ENCODE results near the gene CAB39. TPM values are rescaled to one million over a fixed set of nuclear protein-coding genes. Genes with fewer than 3 reads are reported as not detected.
A peak's percentile ranks its signal among the peaks of the same experiment; 100 is the strongest.

Gene CAB39
- total and polyA plus RNA-seq, 2 donors from 2014 or later = 39.1 to 77.6 TPM

DNA sequence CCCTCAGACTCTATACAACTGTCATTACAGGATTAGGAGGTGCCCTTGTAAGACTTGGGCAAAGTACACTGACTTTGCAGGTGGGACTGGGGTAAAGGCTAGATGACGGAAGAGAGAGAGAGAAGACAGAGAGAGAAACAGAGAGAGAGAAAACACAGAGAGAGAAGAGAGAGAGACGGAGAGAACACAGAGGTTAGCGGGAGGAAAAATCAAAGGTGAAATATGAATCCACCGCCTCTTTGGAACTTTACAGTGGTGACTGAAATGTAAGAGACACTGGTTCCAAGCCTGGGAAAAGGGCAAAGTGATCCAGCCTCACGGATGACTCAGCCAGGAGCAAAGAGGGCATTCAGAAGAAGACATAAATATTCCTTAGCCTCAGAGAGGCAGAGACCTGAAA is 25.1 kb upstream of the CAB39 start:
- H3K27ac ChIP-seq (ENCODE audit: low read depth in 2 of 2, low read length in 2 of 2) = no peak overlapping the region
- H3K4me1 ChIP-seq (ENCODE audit: control insufficient read depth in 2 of 3, insufficient read depth in 2 of 3, low read depth in 1 of 3, low read length in 3 of 3) = no peaks in the 10 kb centered on the region
- FAIRE-seq (no peak), DNase-seq (no peak)
- TF ChIP-seq, protein P1, sequence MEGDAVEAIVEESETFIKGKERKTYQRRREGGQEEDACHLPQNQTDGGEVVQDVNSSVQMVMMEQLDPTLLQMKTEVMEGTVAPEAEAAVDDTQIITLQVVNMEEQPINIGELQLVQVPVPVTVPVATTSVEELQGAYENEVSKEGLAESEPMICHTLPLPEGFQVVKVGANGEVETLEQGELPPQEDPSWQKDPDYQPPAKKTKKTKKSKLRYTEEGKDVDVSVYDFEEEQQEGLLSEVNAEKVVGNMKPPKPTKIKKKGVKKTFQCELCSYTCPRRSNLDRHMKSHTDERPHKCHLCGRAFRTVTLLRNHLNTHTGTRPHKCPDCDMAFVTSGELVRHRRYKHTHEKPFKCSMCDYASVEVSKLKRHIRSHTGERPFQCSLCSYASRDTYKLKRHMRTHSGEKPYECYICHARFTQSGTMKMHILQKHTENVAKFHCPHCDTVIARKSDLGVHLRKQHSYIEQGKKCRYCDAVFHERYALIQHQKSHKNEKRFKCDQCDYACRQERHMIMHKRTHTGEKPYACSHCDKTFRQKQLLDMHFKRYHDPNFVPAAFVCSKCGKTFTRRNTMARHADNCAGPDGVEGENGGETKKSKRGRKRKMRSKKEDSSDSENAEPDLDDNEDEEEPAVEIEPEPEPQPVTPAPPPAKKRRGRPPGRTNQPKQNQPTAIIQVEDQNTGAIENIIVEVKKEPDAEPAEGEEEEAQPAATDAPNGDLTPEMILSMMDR (IDR thresholded peaks at IDR 0.05; ENCODE audit: borderline replicate concordance, extremely low read depth, insufficient read depth) = no peak
- H3K9me3 ChIP-seq (ENCODE audit: control insufficient read depth in 2 of 3, insufficient read depth in 1 of 3, low read length in 3 of 3) = no peaks in the 10 kb centered on the region
- no peaks in the 10 kb centered on the region for H3K36me3 ChIP-seq (ENCODE audit: control insufficient read depth in 2 of 3, insufficient read depth in 3 of 3, low read length in 3 of 3)
- no peak overlapping the region for H3K9ac ChIP-seq (ENCODE audit: low read length in 3 of 3)
- intact Hi-C loops (cut with DNase I) = no loop called here
- no peak overlapping the region for H3K4me3 ChIP-seq (ENCODE audit: low read length in 3 of 3)
- no peaks in the 10 kb centered on the region for H3K27me3 ChIP-seq (ENCODE audit: control insufficient read depth, insufficient read depth, low read length)

DNA sequence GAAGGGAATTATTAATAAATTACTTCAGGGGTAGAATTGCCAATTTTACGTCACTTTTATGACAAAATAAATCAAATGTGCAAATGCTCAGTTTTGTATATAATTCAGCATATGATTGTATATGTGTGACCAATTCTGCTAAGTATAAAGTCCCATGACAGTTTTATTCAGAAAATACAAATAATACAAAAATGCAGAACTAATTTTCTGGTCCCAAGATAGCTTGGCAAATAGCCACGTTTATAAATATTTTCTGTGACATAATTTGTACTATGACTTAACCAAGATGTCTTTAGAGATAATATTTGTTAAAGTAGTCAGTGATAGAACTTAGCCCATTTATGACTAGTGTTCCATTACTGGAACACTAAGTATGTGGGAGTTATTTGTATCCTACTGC is 24.2 kb upstream of the CAB39 start:
- Histone ChIP-seq H3K36me3 (ENCODE audit: control insufficient read depth in 2 of 3, insufficient read depth in 3 of 3, low read length in 3 of 3) (no peaks in the 10 kb centered on the region), H3K9me3 (ENCODE audit: control insufficient read depth in 2 of 3, insufficient read depth in 1 of 3, low read length in 3 of 3) (no peaks in the 10 kb centered on the region), H3K4me3 (ENCODE audit: low read length in 3 of 3) (no peak overlapping the region), H3K27me3 (ENCODE audit: control insufficient read depth, insufficient read depth, low read length) (no peaks in the 10 kb centered on the region), H3K4me1 (ENCODE audit: control insufficient read depth in 2 of 3, insufficient read depth in 2 of 3, low read depth in 1 of 3, low read length in 3 of 3) (no peaks in the 10 kb centered on the region), H3K9ac (ENCODE audit: low read length in 3 of 3) (no peak overlapping the region), H3K27ac (ENCODE audit: low read depth in 2 of 2, low read length in 2 of 2) (no peak overlapping the region)
- FAIRE-seq (no peak), DNase-seq (no peak)
- TF ChIP-seq, protein P1 (IDR thresholded peaks at IDR 0.05; ENCODE audit: borderline replicate concordance, extremely low read depth, insufficient read depth) = no peak
- intact Hi-C loops (cut with DNase I) = no loop called here

DNA sequence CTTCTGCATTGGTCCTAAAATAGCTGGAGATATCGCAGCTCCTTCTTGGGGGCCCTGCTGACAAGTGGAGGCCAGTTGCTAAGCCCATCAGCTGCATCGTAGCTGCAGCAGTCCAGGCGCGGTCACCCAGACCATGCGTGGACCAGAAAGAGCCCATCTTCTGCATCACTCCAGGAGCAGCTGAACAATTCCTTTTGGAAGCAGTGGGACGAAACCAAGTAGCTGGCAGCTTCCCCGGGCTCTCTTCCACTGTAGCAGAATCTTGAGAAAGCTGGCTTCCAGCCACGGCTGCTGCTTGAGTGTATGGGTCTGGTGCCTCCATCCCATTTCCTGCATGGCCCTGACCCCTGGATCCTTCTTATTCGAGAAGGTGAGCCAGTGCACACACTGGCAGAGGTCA is 22.2 kb upstream of the CAB39 start:
- no peaks in the 10 kb centered on the region for H3K4me1 ChIP-seq (ENCODE audit: control insufficient read depth in 2 of 3, insufficient read depth in 2 of 3, low read depth in 1 of 3, low read length in 3 of 3)
- no peaks in the 10 kb centered on the region for H3K36me3 ChIP-seq (ENCODE audit: control insufficient read depth in 2 of 3, insufficient read depth in 3 of 3, low read length in 3 of 3)
- TF ChIP-seq, protein P1 (IDR thresholded peaks at IDR 0.05; ENCODE audit: borderline replicate concordance, extremely low read depth, insufficient read depth) = no peak
- no peak for FAIRE-seq
- no peak overlapping the region for H3K4me3 ChIP-seq (ENCODE audit: low read length in 3 of 3)
- no peak overlapping the region for H3K9ac ChIP-seq (ENCODE audit: low read length in 3 of 3)
- no peaks in the 10 kb centered on the region for H3K27me3 ChIP-seq (ENCODE audit: control insufficient read depth, insufficient read depth, low read length)
- DNase-seq = peak in 2 of 5 donors; percentile 27 to 75
- H3K9me3 ChIP-seq (ENCODE audit: control insufficient read depth in 2 of 3, insufficient read depth in 1 of 3, low read length in 3 of 3) = no peaks in the 10 kb centered on the region
- intact Hi-C loops (cut with DNase I) = no loop called here
- no peak overlapping the region for H3K27ac ChIP-seq (ENCODE audit: low read depth in 2 of 2, low read length in 2 of 2)

DNA sequence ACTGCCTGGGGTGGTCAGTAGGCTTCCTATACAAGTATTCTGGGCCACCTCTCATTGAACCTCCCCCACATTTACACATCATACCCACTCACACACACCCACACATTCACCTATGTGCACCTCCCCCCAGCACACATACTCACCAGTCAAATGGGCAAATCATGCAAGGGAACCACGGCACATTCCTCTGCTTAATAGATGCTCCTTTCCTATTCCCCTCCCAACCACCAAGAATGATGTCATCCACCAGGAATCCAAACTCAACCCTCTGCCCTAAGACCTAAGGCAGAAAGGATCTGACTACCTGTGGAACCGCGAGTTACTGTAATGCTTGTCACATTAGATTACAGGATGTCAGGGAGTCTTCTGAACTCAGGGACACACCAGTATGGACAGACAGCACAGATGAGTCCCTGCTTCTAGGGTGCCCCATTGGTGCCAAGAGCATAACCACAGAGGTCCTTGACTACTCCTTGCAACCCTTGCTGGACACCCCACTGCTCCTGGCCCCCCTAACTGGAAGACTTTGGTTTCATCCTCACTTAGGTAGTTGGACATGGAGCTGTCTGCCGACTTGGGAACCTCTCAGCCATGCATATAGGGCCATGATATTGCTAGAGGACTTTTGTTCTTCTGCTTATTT is 21.5 kb upstream of the CAB39 start:
- no peak overlapping the region for H3K27ac ChIP-seq (ENCODE audit: low read depth in 2 of 2, low read length in 2 of 2)
- no peak for FAIRE-seq

More for the DNA sequence above, 21.5 kb upstream of the CAB39 start:
- Histone ChIP-seq H3K9ac (ENCODE audit: low read length in 3 of 3) (no peak overlapping the region), H3K9me3 (ENCODE audit: control insufficient read depth in 2 of 3, insufficient read depth in 1 of 3, low read length in 3 of 3) (no peaks in the 10 kb centered on the region), H3K36me3 (ENCODE audit: control insufficient read depth in 2 of 3, insufficient read depth in 3 of 3, low read length in 3 of 3) (no peaks in the 10 kb centered on the region), H3K4me1 (ENCODE audit: control insufficient read depth in 2 of 3, insufficient read depth in 2 of 3, low read depth in 1 of 3, low read length in 3 of 3) (no peaks in the 10 kb centered on the region), H3K27me3 (ENCODE audit: control insufficient read depth, insufficient read depth, low read length) (no peaks in the 10 kb centered on the region), H3K4me3 (ENCODE audit: low read length in 3 of 3) (no peak overlapping the region)
- intact Hi-C loops (cut with DNase I) = no loop called here
- TF ChIP-seq, protein P1 (IDR thresholded peaks at IDR 0.05; ENCODE audit: borderline replicate concordance, extremely low read depth, insufficient read depth) = no peak
- peak in 3 of 5 donors; percentile 39 to 76 (median 66) for DNase-seq

Measured in kidney (tissue), 14 donors.